ENCODE measurements around the gene TBCK. TPM values are rescaled to one million over a fixed set of nuclear protein-coding genes. Genes with fewer than 3 reads are reported as not detected.
A peak's percentile ranks its signal among the peaks of the same experiment; 100 is the strongest.

Gene TBCK
- polyA plus RNA-seq, 1 of the 3 experiments (the other 2 are of a cell fraction), result 14.6 TPM

DNA sequence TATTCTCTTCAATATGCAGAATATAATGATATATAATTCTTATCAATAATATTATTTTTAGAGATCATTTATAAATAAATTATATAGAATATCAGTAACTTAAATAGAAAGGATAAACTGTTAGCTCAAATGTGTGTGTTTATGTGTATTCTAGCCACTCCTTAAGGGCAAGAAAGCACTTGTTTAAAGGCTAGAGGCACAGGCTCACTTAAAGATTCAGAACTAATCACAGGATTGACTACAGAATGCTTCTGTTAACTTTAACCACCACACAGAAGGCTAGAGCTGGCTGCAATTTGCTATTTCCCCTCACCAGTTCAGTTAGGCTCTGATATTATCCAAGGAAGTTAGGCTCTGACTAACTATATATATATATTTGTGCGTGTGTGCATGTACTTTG lies 69.6 kb downstream of the TBCK start:
- TF ChIP-seq POLR2AphosphoS5 (IDR thresholded peaks at IDR 0.05; ENCODE audit: low read depth, low read length), result no peak
- TF ChIP-seq SIN3A (IDR thresholded peaks at IDR 0.05; ENCODE audit: borderline replicate concordance, low read depth, low read length), result no peak
- no peak for TF ChIP-seq MEF2A (IDR thresholded peaks at IDR 0.05; ENCODE audit: borderline replicate concordance, low read depth)
- TF ChIP-seq FOXM1 (IDR thresholded peaks at IDR 0.05; ENCODE audit: low read depth), result no peak
- TF ChIP-seq, protein P1, sequence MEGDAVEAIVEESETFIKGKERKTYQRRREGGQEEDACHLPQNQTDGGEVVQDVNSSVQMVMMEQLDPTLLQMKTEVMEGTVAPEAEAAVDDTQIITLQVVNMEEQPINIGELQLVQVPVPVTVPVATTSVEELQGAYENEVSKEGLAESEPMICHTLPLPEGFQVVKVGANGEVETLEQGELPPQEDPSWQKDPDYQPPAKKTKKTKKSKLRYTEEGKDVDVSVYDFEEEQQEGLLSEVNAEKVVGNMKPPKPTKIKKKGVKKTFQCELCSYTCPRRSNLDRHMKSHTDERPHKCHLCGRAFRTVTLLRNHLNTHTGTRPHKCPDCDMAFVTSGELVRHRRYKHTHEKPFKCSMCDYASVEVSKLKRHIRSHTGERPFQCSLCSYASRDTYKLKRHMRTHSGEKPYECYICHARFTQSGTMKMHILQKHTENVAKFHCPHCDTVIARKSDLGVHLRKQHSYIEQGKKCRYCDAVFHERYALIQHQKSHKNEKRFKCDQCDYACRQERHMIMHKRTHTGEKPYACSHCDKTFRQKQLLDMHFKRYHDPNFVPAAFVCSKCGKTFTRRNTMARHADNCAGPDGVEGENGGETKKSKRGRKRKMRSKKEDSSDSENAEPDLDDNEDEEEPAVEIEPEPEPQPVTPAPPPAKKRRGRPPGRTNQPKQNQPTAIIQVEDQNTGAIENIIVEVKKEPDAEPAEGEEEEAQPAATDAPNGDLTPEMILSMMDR (IDR thresholded peaks at IDR 0.05), result no peak
- TF ChIP-seq TCF12 (IDR thresholded peaks at IDR 0.05), result no peak
- TF ChIP-seq SMC3 (IDR thresholded peaks at IDR 0.05; ENCODE audit: low read depth, low read length), result no peak
- TF ChIP-seq GATA2 (CRISPR knock-in tag; IDR thresholded peaks at IDR 0.05), result no peak
- TF ChIP-seq, protein P2, sequence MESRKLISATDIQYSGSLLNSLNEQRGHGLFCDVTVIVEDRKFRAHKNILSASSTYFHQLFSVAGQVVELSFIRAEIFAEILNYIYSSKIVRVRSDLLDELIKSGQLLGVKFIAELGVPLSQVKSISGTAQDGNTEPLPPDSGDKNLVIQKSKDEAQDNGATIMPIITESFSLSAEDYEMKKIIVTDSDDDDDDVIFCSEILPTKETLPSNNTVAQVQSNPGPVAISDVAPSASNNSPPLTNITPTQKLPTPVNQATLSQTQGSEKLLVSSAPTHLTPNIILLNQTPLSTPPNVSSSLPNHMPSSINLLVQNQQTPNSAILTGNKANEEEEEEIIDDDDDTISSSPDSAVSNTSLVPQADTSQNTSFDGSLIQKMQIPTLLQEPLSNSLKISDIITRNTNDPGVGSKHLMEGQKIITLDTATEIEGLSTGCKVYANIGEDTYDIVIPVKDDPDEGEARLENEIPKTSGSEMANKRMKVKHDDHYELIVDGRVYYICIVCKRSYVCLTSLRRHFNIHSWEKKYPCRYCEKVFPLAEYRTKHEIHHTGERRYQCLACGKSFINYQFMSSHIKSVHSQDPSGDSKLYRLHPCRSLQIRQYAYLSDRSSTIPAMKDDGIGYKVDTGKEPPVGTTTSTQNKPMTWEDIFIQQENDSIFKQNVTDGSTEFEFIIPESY (IDR thresholded peaks at IDR 0.05; ENCODE audit: borderline replicate concordance, low read depth), result no peak
- H3K27ac ChIP-seq (ENCODE audit: low read depth in 2 of 2, low read length in 1 of 2), result no peak overlapping the region
- H3K9me3 ChIP-seq, result no peaks in the 10 kb centered on the region
- no peak overlapping the region for H3K4me3 ChIP-seq (ENCODE audit: low read depth in 2 of 2, low read length in 1 of 2)
- no peak overlapping the region for H3K4me2 ChIP-seq
- peaks cover 29 to 51% of the 10 kb centered on the region in 2 experiments for H3K36me3 ChIP-seq (replicated peaks in 1 of 2; ENCODE audit: control insufficient read depth in 1 of 2, insufficient read depth in 2 of 2, low read length in 1 of 2)
- H3K4me1 ChIP-seq (ENCODE audit: control insufficient read depth in 1 of 2, insufficient read depth in 2 of 2, low read depth in 1 of 2, low read length in 1 of 2), result 0 out of 4 replicates have a peak, but pooled peaks cover 0 to 5% of the 10 kb centered on the region in 2 experiments
- no peak overlapping the region for H2AFZ ChIP-seq (ENCODE audit: low read depth)
- ChIA-PET CTCF (no interaction called here), POLR2A (no interaction called here)
- H3K9me2 ChIP-seq, result no peaks in the 10 kb centered on the region
- no peaks in the 10 kb centered on the region for H3K27me3 ChIP-seq (ENCODE audit: insufficient read depth)
- WGBS (ENCODE audit: low lambda C conversion rate), result 100% methylated on average over 1 of the region's 1 CpG
- H4K20me1 ChIP-seq (ENCODE audit: insufficient read depth), result no peaks in the 10 kb centered on the region
- DNase-seq, result no peak
- no peak overlapping the region for H3K9ac ChIP-seq
- no peaks in the 10 kb centered on the region for H3K79me2 ChIP-seq (ENCODE audit: insufficient read depth)
- no peaks in the 10 kb centered on the region for H3F3A ChIP-seq (replicated peaks; ENCODE audit: insufficient read depth)

- DNase-seq, result no peak
- H3K27ac ChIP-seq (ENCODE audit: low read depth in 2 of 2, low read length in 1 of 2), result 0 out of 4 replicates have a peak overlapping the region, but pooled peaks of 1 of the 2 experiments have one; percentile 1
- ChIA-PET CTCF (no interaction called here), POLR2A (no interaction called here)
- no peaks in the 10 kb centered on the region; the same call in 1 of the 2 replicates for H3K9me2 ChIP-seq
- TF ChIP-seq EZH2phosphoT487 (IDR thresholded peaks at IDR 0.05; ENCODE audit: borderline replicate concordance, low read depth) (no peak), FOXJ3 (CRISPR knock-in tag; IDR thresholded peaks at IDR 0.05) (no peak), YY1 (IDR thresholded peaks at IDR 0.05; ENCODE audit: low read depth) (no peak), SIN3A (IDR thresholded peaks at IDR 0.05; ENCODE audit: borderline replicate concordance, low read depth, low read length) (no peak), MAX (IDR thresholded peaks at IDR 0.05; ENCODE audit: low read depth) (no peak), RXRA (IDR thresholded peaks at IDR 0.05; ENCODE audit: borderline replicate concordance, low read depth) (no peak), FOSL2 (IDR thresholded peaks at IDR 0.05; ENCODE audit: borderline replicate concordance, low read depth) (no peak), RAD21 (IDR thresholded peaks at IDR 0.05; ENCODE audit: low read length) (no peak)
- no peaks in the 10 kb centered on the region for H3K9me3 ChIP-seq
- H4K20me1 ChIP-seq (ENCODE audit: insufficient read depth), result no peaks in the 10 kb centered on the region
- no peaks in the 10 kb centered on the region for H3K27me3 ChIP-seq (ENCODE audit: insufficient read depth)
- H3K4me2 ChIP-seq, result no peak overlapping the region; the same call in 1 of the 2 replicates
- H3K79me2 ChIP-seq (ENCODE audit: insufficient read depth), result no peaks in the 10 kb centered on the region
- no peaks in the 10 kb centered on the region for H3F3A ChIP-seq (replicated peaks; ENCODE audit: insufficient read depth)
- peaks cover 28 to 39% of the 10 kb centered on the region in 2 experiments for H3K36me3 ChIP-seq (replicated peaks in 1 of 2; ENCODE audit: control insufficient read depth in 1 of 2, insufficient read depth in 2 of 2, low read length in 1 of 2)
- H3K4me1 ChIP-seq (ENCODE audit: control insufficient read depth in 1 of 2, insufficient read depth in 2 of 2, low read depth in 1 of 2, low read length in 1 of 2), result 0 out of 4 replicates have a peak, but pooled peaks cover 0 to 5% of the 10 kb centered on the region in 2 experiments
- WGBS (ENCODE audit: low lambda C conversion rate), result 42% methylated on average over 2 of the region's 2 CpGs
- H3K9ac ChIP-seq, result no peak overlapping the region
- H2AFZ ChIP-seq (ENCODE audit: low read depth), result no peak overlapping the region
- H3K4me3 ChIP-seq (ENCODE audit: low read depth in 2 of 2, low read length in 1 of 2), result no peak overlapping the region
Observed at GRCh38 chr4:106245176-106245575, 70.8 kb downstream of the TBCK start.

Measured in SK-N-SH (cell line).